Nephron (organoid): ENCODE data around the gene DDX51.

Experiments used
- H3K27ac Mint-ChIP-seq, 3 experiments: 2 replicates each; pipeline ENCODE4 v1.8.0; 2020; ENCODE audit warnings: mixed read lengths in 3 of 3, mild to moderate bottlenecking in 2 of 3, moderate library complexity in 1 of 3
- H3K27me3 Mint-ChIP-seq: 2 replicates; pipeline ENCODE4 v1.8.0; 2021; ENCODE audit warnings: low read depth, mild to moderate bottlenecking, moderate library complexity, mixed read lengths
- H3K36me3 Mint-ChIP-seq: 2 replicates; pipeline ENCODE4 v1.8.0; 2020; ENCODE audit warnings: low read depth, mixed read lengths
- H3K4me1 Mint-ChIP-seq: 2 replicates; pipeline ENCODE4 v1.8.0; 2020; ENCODE audit warnings: mixed read lengths
- H3K4me3 Mint-ChIP-seq, 3 experiments: 2 replicates each; pipeline ENCODE4 v1.8.0; 2020; ENCODE audit warnings: mild to moderate bottlenecking in 3 of 3, mixed read lengths in 3 of 3, moderate library complexity in 2 of 3
- H3K9me3 Mint-ChIP-seq: 2 replicates; pipeline ENCODE4 v1.8.0; 2020; ENCODE audit warnings: mixed read lengths
- TF ChIP-seq, protein P1 (sequence below), 3 experiments: fragments of 200-600 bp; sonication (generic); IDR thresholded peaks; one replicate each; pipeline ENCODE4 v1.5.0; 2021; ENCODE audit warnings: antibody characterized with exemption in 3 of 3; ENCODE audit not compliant: unreplicated experiment in 3 of 3

The DDX51 gene

DNA sequence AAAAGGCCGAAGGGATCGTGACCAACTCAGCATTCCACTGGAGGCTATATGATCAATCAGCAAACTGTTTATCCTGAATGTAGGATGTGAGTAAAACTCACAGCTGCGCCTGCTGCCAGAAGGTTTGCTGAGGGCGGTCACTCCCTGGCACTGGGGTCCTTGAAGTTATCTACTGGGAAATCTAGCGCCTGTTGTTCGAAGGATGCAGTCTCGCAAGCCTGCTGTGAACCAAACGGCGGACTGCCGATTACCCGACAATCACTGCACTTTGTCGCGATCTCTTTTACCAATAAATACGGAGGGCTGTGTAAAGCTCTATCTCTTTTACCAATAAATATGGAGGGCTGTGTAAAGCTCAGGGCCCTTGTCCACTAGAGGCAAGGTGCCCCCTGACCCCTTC, 12.9 kb downstream of the DDX51 start:
- TF ChIP-seq, protein P1, sequence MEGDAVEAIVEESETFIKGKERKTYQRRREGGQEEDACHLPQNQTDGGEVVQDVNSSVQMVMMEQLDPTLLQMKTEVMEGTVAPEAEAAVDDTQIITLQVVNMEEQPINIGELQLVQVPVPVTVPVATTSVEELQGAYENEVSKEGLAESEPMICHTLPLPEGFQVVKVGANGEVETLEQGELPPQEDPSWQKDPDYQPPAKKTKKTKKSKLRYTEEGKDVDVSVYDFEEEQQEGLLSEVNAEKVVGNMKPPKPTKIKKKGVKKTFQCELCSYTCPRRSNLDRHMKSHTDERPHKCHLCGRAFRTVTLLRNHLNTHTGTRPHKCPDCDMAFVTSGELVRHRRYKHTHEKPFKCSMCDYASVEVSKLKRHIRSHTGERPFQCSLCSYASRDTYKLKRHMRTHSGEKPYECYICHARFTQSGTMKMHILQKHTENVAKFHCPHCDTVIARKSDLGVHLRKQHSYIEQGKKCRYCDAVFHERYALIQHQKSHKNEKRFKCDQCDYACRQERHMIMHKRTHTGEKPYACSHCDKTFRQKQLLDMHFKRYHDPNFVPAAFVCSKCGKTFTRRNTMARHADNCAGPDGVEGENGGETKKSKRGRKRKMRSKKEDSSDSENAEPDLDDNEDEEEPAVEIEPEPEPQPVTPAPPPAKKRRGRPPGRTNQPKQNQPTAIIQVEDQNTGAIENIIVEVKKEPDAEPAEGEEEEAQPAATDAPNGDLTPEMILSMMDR (IDR thresholded peaks at IDR 0.05; ENCODE audit: unreplicated experiment in 3 of 3), result no peak
- Mint-ChIP-seq H3K4me3 (no peak overlapping the region), H3K9me3 (peaks cover 22% of the 10 kb centered on the region), H3K4me1 (no peaks in the 10 kb centered on the region), H3K36me3 (peaks cover 52% of the 10 kb centered on the region), H3K27me3 (no peaks in the 10 kb centered on the region), H3K27ac (no peak overlapping the region)

DNA sequence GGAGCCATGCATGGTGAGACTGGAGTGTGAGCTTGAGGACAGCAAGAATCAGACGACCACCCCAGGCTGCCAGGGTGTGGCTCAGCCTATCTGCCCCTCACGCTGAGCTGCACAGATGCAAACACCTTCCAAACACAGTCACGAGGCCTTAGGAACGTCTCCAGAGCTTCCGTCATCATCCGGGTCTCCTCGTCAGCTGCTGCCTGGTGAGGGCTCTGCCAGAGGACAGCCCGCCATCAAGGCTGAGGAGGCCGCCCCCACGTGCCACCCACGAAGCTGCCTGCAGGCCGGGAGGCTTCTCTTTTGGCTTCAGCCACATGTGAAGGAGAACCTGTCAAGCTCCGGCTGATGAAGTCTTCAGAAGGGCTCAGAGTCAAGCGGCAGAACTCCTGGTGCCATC, 13.4 kb downstream of the DDX51 start:
- Mint-ChIP-seq H3K36me3 (peaks cover 57% of the 10 kb centered on the region), H3K27ac (no peak overlapping the region), H3K4me3 (no peak overlapping the region), H3K27me3 (no peaks in the 10 kb centered on the region), H3K9me3 (peaks cover 22% of the 10 kb centered on the region), H3K4me1 (no peaks in the 10 kb centered on the region)
- TF ChIP-seq, protein P1 (IDR thresholded peaks at IDR 0.05; ENCODE audit: unreplicated experiment in 3 of 3), result no peak

DNA sequence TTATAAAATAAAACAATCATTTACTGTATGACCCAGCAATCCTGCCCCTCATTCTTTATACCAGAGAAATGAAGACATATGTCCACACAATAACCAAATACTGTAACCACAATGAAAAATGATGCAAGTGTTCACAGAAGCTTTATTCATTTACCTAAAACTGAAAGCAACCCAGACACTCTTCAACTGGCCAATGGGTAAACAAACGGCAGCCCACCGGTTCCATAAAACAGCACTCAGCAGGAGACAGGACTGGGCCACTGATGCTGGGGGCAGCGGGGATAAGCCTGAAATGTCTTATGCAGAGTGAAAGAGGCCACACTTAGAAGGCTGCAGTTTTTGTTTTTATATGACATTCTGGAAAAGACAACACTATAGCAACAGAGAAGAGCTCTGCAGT, 15.1 kb downstream of the DDX51 start:
- peaks cover 22% of the 10 kb centered on the region for H3K9me3 Mint-ChIP-seq
- TF ChIP-seq, protein P1 (IDR thresholded peaks at IDR 0.05; ENCODE audit: unreplicated experiment in 3 of 3), result no peak
- no peak overlapping the region for H3K4me3 Mint-ChIP-seq
- H3K27me3 Mint-ChIP-seq, result no peaks in the 10 kb centered on the region
- H3K27ac Mint-ChIP-seq, result no peak overlapping the region
- no peaks in the 10 kb centered on the region for H3K4me1 Mint-ChIP-seq
- H3K36me3 Mint-ChIP-seq, result peaks cover 73% of the 10 kb centered on the region

DNA sequence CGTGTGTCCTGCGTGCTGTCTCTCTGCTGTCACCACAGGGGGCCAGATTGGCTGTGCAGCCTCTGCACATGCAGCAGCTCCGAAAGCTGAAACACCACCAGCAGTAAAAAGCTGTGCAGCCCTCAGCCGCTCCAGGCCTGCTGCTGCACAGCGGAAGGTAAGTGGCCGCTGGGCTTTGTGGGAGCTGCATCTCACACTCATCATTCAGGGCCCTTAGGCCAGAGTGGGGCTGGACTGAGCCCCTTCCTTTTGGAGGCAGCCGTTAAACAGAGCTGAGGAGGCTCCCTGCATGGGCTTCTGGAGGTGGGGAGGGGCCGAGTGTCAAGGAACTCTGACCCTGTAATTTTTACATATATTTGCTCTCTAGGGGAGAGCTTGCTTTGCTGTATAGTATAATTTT, 17.1 kb downstream of the DDX51 start:
- H3K4me3 Mint-ChIP-seq, result no peak overlapping the region

DNA sequence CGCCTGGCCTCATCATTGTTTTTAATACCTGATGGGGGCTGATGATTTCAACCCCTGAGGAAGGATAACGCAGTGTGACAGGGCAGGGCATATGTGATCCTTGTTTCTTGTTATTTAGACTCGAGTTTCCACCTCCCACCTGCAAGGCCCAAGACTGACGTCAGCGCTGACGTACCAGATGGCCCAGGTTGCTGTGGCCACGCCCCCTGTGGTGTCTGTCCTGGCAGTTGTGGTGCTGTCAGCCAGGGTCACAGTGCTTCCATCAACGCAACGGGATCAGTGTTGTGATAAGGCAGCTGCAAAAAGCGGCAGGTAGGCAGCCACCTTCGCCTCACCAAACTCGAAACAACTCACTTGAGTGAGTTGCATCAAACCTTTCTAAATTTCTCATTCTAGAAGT, 18.4 kb downstream of the DDX51 start:
- Mint-ChIP-seq H3K36me3 (peaks cover 81% of the 10 kb centered on the region), H3K27ac (no peak overlapping the region), H3K4me1 (no peaks in the 10 kb centered on the region), H3K27me3 (no peaks in the 10 kb centered on the region), H3K4me3 (no peak overlapping the region), H3K9me3 (peaks cover 18% of the 10 kb centered on the region)
- TF ChIP-seq, protein P1 (IDR thresholded peaks at IDR 0.05; ENCODE audit: unreplicated experiment in 3 of 3), result no peak

More for the DNA sequence above, 17.1 kb downstream of the DDX51 start:
- Mint-ChIP-seq H3K36me3 (peaks cover 87% of the 10 kb centered on the region), H3K27me3 (no peaks in the 10 kb centered on the region), H3K9me3 (peaks cover 22% of the 10 kb centered on the region), H3K27ac (no peak overlapping the region), H3K4me1 (no peaks in the 10 kb centered on the region)
- TF ChIP-seq, protein P1 (IDR thresholded peaks at IDR 0.05; ENCODE audit: unreplicated experiment in 3 of 3), result no peak

DNA sequence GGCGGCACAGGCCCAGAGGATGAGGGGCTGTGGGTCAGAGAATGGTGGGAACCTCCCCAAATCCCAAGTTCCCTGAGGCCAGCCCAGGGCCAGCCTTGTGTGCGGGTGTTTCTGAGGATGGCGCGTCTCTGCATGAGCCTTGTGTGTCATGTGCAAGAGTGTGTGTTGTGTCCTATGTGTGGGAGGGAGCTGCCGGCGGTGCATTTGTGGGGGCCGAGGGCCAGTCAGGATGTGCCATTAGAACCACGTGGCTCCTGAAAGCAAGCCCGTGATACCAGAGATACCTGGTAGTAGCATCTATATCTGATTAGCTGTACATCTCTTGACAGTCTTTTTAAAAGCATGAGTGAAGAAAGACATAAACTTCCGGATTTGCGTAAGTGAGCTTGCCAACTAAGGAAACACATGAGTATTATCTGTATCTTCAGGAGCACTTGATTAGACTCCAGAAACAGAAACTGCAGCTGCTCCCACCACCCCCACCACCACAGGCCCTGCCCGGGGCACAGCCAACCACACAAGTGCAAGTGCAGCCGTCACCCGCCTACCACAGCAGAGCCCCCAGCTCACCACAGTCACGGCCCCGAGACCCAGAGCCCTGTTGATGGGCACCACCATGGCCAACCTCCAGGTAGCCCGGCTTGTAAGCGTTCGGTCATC, 19.2 kb downstream of the DDX51 start:
- peaks cover 77% of the 10 kb centered on the region for H3K36me3 Mint-ChIP-seq
- peaks cover 18% of the 10 kb centered on the region for H3K9me3 Mint-ChIP-seq
- no peak overlapping the region for H3K4me3 Mint-ChIP-seq
- TF ChIP-seq, protein P1 (IDR thresholded peaks at IDR 0.05; ENCODE audit: unreplicated experiment in 3 of 3), result no peak
- no peaks in the 10 kb centered on the region for H3K4me1 Mint-ChIP-seq
- no peaks in the 10 kb centered on the region for H3K27me3 Mint-ChIP-seq
- no peak overlapping the region for H3K27ac Mint-ChIP-seq
